NCI-H1436 treated with DMSO at 0.1 percent for 48 hours (cell line): ENCODE data around the gene DRD1.
"Not testable (repeated sequence)": the region's sequence is repeated elsewhere in the genome, so short reads cannot be mapped to it uniquely, and the experiment has no call there.

ENCODE experiments used
- DNase-seq: peaks from one replicate; lab custom pipeline; 2025; lab: John Stamatoyannopoulos, UW

DRD1 gene

DNA sequence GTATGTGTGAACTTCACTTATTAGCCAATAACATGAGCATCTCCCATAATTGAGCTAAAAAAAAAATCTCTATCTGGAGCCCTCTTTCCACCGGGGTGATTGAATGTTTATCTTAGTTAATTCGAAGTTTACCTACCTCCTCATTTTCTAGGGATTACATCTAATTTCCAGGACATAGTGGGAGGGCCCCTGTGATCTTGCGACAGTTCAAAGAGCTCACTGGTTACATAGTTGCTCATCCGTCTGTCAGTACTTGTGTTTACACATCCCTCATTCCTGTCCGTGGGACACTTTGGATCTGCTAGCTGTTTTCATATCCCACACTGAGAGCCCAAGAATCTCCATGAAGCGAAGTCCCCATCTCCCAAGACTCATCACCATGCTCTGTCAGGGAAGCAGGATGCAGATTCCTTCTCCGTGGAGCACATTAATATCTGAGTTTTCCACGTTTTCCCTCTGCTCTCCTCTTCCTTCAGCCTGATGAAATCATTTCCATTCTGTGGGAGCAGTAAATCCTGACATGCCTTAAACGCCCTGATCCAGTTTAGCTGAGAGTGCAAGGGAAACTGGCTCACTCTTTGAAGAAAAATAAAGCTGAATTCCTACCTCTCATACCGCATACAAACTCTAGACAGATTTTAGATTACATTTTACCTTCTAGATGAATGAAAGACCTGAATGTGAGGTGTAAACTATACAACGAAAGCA is 24.2 kb upstream of the DRD1 start:
- DNase-seq: no peak

DNA sequence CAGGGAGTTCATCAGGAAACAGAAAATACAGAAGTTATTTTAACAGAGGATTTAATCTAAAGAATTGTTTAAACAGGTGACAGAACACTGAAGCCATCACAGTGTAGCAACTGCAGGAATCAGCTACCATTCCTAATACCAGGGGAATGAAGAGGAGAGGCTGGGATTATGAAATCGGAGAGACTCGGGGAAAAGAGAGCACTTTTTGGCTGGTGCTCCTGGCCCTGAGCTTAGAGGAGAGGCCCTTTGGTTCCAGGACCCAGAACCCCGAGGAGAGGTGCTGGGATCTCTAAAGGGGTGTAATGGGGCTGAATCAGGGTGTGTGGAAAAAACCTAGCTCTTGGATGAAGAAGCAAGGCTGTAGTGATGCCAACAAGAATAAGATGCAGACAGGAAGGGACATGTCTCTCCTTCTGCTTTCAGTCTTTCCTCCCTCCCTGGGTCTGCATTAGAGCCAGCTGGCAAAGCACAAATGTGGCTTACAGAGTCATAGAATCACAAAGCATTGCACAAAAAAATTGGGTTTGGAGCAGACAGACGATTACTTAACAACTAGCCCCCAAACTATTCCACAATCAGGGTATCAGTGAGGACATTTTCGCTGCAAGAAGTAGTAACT is 22.8 kb upstream of the DRD1 start:
- no peak for DNase-seq

DNA sequence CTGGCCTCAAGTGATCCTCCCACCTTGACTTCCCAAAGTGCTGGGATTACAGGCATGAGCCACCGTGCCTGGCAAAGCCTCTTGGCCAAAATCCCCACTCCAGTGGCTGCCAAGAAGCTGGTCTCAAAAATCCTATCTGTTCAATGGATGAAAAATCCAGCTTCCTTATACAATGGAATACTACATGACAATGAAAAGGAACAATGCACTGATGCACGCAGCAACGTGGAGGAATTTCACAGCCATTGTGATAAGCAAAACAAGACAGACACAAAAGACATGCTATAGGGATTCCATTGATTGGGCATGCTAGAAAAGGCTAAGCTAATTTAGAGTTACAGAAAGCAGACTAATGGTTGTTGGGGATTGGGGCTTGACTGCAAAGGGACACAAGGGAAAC is 21.3 kb upstream of the DRD1 start:
- no peak for DNase-seq

DNA sequence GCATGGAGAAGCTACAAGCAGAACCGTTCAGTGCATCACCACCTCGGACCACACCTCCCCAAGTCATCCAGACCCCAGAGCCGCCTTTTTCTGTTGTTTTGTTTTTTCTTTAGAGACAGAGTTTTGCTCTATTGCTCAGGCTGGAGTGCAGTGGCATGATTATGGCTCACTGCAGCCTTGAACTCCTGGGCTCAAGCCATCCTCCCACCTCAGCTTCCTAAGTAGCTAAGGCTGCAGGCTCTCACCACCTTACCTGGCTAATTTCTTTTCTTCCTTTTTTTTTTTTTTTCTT is 20.9 kb upstream of the DRD1 start:
- no peak for DNase-seq

DNA sequence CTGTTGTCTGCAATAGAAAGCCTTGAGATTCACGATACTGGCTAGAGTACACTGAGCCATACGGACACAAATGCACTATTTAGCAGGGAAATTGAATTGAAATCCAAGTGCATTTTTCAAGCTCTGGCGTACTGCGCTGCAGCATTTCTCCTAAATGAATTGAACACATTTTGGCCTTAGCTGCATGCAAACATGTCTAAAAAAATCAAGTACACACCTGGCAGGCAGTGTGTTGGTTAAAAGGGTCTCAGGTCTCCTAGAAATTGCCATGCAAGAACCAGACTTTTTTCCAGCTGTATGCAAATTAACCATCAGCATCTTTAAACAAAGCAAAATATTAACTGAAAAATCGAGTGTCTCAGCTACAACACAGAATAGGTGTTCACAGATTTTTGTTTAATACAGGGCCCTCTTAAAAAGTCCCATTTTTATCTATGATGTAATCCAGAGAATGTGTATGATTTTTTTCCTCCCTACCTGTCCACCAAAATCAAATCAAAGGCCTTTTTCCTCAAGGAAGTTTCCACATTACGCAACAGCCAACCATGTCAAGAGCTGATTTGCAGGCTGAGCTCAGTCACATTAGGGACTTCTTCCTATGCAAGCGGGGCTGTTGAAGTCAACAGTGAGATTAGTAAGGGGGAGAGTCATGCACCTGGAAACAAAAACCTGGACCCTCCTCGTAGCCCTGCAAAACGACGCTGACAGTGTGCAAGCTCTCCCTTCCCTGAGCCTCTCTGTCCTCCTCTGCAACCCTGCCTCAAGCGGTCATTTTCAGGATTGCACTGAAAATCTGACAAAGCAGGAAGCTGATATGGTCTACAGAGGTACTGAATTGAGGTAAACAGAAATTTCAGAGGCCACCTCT is 20.3 kb upstream of the DRD1 start:
- no peak for DNase-seq

DNA sequence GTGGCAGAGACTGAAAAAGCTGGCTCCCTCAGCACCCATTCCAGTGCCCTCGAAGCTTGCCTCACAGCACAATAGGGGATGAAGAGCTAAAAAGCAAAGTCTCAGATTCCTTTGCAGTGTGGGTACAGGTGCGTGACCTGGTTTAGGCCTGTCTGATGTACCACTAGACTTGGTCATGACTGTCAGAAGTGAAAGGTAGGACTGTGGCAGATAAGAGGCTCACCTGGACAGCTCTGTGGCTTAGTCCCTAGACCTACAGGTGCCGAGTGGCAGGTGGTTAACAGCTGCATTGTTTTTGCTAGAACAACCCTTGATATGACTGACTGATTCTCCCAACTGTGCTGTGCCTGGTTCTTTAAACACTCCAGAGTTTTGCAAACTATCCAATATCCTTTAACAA is 19.7 kb upstream of the DRD1 start:
- no peak for DNase-seq

DNA sequence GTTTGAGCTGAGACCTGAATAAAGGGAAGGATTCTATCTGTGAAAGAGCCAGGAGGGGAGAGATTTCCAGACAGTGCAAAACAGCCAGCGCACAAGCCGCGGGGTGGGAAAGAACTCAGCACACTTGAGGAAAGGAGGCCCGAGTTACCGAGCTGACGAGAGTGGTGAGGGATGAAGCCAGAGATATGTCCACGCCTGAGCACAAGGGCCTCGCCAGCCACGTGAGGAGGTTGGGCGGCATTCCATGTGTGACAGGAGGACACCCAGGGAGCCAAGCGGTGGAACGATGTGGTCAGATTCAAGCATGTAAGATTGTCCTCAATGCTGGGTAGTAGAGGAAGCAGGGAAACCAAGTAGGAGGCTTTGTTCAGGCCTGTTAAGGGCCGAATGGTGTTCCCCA is 17.4 kb upstream of the DRD1 start:
- no peak for DNase-seq

DNA sequence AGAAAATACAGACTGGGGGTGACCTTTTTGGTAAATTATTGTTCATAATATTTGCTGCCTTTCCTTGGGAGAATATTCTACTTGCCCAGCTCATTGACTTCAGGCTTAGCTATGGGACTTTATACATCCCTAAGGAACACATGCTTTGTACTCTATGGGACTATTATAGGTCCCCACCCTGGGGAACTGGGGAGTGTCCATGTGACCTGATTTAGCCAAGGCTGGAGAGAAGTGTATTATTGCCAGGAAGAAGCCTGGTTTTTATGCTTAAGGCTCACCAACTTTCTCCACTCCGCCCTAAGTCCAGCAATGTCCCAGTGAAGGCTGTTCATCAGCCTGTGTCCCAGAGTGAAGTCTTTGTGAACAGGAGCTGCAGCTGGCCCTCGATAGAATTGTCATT is 16.6 kb upstream of the DRD1 start:
- no peak for DNase-seq

DNA sequence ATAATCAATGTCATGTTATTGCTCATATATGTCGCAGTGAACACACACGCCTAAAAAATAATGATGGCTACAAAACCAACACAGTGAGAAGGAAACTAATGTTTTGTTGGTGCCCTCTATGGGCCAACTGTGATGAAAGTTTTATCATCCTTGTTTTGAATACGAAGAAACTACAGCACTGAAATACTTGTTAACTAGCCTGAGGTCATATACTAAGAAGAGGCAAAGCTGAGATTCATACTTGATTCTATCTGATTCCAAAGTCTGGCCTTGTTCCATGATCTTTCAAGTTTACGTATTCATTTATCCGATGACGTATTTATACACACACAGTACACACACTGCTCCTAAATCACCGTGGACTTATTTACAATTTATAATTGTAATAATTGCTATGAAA is 16.1 kb upstream of the DRD1 start:
- DNase-seq: no peak

DNA sequence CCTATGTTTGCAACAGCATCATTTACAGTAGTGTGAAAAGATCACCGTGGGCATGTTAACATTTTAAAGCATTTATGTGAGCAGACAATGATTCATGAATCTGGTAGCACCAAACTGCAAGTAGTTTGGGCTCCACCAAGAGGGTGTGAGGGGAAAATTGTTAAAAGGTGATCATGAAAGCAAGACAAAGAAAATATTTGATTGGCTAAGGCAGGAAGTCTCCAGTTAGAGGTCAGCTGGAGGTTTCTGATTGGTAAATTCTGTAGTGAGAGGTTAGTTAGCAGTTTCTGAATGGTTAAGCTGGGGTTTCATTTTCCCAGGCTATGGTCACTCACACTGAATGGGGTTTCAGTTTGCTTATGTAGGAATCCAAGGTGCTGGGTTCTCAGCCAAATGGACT is 13.5 kb upstream of the DRD1 start:
- DNase-seq: no peak

DNA sequence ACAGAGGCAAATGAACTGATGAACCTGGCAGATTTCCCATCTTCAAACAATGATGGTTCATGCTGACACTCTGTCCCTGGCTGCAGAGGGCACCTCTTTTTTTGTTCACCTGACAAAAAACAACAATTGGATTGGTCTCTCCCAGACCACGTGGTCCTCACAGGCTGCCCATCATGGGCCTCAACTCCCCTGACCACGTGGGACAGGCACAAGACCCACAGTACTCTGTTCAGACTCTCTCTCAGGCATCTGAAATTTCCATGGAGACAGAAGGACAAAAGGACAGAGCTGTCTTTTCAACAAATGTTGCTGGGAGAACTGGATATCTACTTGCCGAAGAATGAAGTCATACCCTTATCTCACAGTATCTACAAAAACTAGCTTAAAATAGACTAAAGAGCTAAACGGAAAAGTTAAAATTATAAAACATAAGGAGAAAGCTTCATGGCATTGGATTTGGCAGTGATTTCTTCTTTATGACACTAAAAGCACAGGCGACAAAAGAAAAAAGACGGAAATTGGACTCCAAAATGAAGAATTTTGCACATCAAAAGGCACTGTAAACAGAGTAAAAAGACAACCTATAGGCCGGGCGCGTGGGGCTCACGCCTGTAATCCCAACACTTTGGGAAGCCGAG is 12.2 kb upstream of the DRD1 start:
- DNase-seq: no peak

DNA sequence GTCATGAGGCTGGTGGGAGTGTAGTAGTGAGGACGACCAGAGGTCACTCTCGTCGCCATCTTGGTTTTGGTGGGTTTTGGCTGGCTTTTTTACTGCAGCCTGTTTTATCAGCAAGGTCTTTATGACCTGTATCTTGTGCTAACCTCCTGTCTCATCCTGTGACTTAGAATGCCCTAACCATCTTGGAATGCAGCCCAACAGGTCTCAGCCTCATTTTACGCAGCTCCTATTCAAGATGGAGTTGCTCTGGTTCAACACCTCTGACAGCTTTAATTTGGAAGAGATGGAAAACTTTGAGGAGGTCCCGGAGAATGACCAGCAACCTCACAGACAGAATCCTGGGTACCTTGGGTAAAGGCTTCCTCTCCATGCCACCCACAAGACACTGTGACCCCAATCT is 10.4 kb upstream of the DRD1 start:
- DNase-seq: not testable (repeated sequence)

DNA sequence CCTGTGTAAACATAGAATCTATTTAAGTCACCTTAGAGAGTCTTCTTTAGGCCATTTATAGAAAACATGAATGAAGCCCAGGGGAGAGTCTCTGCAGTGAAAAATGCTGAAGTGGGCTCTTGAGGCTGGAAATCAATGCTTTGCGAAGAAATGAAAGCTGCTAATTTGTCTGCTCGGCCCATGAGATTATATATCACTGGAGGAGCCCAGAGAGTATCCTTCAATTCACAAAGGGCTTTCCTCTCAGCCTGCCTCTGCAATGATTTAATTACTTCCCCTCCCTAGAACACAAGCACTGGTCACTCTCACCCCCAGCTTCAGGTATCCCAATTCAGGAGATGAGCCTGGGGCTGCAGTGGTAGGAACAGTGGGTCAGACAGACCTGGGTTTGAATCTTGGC is 8.2 kb upstream of the DRD1 start:
- no peak for DNase-seq

DNA sequence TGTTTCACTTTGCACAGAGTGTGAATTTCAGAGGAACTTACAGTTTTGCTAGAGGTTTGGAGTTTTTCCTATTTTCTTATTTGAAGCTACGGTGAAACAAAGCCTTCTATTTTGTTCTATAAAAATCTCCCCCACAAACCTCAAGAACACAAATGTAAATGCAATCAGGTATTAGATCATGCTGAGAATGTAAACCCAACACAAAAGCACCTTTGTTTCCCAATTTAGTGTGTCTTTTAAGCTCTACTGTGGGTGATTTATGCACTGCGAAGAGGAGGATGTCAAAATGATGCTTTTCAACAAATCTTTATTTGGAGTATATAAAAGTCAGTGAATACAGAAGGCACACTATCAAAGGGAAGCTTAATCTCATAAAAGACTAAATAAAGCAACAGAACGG is 4.3 kb upstream of the DRD1 start:
- no peak for DNase-seq

DNA sequence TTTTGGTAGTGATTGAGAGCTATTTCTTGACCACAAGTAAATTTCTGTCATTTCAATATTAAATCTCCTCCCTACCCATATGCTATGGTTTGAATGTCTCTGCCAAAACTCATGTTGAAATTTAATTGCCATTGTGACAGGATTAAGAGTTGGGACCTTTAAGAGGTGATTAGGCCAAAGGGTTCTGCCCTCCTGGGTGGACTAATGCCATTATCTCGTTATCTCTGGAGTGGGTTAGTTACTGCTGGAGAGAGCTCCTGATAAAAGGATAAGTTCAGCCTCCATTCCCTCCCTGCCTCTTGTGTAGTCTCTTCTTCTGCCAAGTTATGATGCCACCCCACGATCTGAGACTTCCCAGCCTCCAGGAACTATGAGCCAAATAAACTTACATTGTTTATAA is 3.6 kb upstream of the DRD1 start:
- DNase-seq: no peak

DNA sequence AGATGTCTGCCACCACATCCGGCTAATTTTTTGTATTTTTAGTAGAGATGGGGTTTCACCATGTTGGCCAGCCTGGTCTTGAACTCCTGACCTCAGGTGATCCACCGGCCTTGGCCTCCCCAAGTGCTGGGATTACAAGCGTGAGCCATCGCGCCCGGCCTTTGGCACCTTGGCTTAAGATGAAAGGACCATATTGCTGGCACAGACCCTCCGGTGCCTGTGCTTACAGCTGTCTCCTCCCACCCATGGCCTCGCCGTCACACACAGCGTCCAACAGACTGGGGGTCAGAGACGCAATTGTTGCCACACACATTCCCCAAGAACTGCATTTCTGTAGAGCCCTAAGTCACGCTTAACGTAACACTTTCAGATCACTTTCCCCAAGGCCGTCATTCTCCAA is 2.4 kb upstream of the DRD1 start:
- DNase-seq: not testable (repeated sequence)

DNA sequence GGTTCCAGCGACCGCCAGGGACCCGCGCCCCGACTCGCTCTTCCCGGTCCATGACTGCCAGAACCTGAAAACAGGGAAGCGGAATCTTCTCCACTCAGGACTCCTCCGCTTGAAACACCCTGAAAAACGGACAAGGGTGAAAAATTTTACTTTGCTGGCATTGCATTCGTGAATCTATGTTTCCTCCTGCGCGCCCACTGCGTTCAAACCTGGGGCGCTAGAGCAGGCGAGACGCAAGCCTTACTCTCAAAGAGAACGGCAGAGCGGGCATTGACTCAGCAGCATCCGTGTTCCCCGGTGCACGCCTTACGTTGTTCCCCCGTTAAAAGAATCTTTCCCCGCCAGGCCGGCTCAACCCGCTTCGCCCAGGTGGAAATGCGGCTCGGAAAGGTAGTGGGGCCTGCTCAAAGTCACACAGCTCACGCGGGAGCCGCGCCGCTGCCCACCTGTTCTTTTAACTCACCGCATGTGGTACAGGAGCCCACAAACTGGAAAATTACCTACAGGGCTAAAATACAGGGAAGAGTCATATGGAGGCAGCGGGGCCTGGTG is 999 bp upstream of the DRD1 start:
- DNase-seq: no peak

DNA sequence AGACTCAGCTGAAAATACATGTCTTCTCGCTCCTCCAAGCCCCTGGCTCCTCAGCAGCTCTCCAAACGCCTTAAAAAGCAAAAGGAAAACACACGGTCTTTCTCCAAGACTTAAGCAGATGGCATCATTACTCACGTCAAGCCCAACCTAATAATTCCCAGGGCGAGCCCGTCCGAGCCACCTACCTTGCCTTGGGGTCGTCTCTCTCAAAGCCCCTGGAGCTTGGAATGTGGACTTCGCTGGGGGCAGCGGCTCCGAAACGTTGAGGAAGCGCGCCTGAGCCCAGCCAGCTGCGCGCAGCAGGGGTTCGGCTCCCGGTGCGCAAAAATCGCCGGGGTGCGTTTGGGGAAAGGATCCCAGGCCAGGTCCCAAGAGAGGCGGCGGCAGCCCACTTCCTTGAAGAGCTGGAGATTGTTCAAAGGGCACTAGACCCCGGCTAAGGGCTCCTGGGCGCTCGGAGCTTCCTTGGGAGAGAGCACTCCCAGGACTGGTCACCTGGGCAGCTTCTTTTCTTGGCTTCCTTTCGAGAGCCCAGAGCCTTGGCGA is 395 bp downstream of the DRD1 start:
- no peak for DNase-seq

DNA sequence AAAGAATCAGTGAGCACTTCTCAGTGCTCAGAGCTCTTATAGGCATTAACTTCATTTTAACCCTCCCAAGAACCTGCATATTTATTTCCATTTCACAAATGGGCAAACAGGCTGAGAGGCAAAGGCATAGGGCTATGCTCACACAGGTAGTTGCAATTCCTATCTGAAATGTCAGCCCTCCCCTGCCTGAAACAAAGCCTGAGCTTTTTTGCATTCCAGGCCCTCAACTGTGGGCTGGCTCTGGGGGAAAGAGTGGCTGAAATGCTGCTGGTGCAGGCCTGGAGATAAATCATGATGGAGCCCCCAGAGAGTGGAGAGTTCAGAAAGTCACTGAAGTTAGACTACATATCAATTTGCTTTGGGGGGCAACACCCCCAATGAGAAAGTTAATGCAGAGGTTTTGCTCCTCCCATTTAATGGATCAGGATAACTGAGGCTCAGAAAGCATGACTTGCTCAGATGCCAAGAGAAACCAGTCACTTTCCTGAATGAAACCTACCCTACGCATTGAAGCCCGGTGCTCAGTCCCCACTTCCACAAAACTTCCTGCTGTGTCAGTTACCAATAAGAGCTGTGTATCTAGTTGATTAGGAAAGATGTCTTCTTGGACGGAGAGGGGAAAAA is 5.6 kb downstream of the DRD1 start:
- no peak for DNase-seq

DNA sequence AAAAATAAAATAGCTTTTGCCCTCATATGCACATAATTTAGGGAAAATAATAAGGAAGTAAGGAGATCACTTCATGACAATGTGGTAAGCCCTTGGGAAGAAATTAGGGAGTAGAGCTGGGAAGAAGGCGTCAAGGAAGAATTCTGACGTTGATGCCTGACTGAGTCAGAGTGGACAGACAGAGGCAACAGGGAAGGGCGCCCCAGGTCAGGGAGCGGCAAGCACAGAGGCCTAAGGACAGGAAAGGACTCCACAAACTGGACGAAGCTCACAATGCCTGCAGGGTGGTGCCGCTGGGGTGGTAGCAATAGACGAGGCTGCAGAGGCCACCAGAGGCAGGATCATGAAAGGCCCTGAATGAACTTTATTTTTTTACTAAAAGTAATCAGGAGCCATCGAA is 7.6 kb downstream of the DRD1 start:
- DNase-seq: no peak

DNA sequence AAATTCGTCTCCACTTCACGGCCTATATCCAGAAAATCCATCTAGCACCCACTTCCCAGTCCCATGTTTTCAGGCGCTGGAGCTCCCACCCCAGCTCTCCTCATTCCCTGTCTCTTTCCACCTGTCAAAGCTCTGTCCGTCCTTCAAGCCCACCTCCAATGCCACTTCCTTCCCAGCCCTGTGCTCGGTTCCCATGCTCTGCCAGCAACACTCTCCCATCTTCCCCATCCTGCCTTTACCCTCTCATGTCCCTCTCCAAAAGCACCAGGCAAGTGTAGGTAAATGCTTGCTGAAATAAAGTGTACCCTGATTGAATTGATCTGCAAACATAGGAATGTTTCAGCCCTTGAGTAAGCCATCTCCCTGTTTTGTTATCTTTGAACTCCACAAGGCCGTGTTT is 9.2 kb downstream of the DRD1 start:
- DNase-seq: no peak

DNA sequence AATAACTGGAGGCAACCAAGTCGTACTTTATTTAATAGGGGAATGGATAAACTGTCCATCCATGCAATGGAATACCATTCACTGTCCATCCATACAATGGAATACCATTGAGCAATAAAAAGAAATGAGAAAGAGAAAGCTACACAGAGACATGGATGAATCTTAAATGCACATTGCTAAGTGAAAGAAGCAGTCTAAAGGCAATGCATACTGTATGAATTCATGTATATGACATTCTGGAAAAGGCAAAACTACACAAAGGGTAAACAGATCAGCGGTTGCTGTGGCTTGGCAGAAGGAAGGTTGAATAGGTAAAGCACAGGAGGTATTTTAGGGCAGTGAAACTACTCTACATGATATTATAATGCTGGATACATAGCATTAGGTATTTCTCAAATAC is 16.2 kb downstream of the DRD1 start:
- no peak for DNase-seq
